Activated CD4-positive, alpha-beta memory T cell treated with anti-CD3 and anti-CD28 coated beads, Interleukin-2, amount 10 ng/mL, durations not matched to agents 7 days and 5 days (primary cell): ENCODE data around the gene TMEM167B. TPM values are rescaled to one million over a fixed set of nuclear protein-coding genes. Genes with fewer than 3 reads are reported as not detected.

Source experiments
- total RNA-seq, 2 experiments: library from RNA; stranded (reverse); gene quantifications; one replicate each; pipeline ENCODE4 v1.2.3, GENCODE V29; 2021

Gene TMEM167B
- total RNA-seq, 2 experiments from 2014 or later = 29.6 to 31.8 TPM

Other genes starting within 250 kb of the TMEM167B start
- not detected for gene AKNAD1, start 233.7 kb upstream of the TMEM167B start, total RNA-seq
- 10 to 100 TPM; 43.2 to 47.1 TPM for gene GPSM2, start 213.8 kb upstream of the TMEM167B start, total RNA-seq
- 10 to 100 TPM; 16.4 to 20.1 TPM for gene CLCC1, start 127.3 kb upstream of the TMEM167B start, total RNA-seq
- gene WDR47, start 48.7 kb upstream of the TMEM167B start, total RNA-seq = 10 to 100 TPM; 10.6 to 10.9 TPM
- 10 to 100 TPM; 25.2 to 26.5 TPM for gene TAF13, start 14.8 kb upstream of the TMEM167B start, total RNA-seq
- 1 to 10 TPM; 4.1 to 5.0 TPM for gene ELAPOR1, start 23.4 kb downstream of the TMEM167B start, total RNA-seq
- gene SARS1, start 123.2 kb downstream of the TMEM167B start, total RNA-seq = 100 to 1,000 TPM; 193 to 195 TPM
- gene CELSR2, start 158.8 kb downstream of the TMEM167B start, total RNA-seq = 1 to 10 TPM; 2.0 to 2.2 TPM
- 10 to 100 TPM; 27.0 to 28.7 TPM for gene PSRC1, start 192.4 kb downstream of the TMEM167B start, total RNA-seq
- not detected for gene MYBPHL, start 216.2 kb downstream of the TMEM167B start, total RNA-seq